ENCODE measurements around the gene SETMAR. TPM values are rescaled to one million over a fixed set of nuclear protein-coding genes. Genes with fewer than 3 reads are reported as not detected.

SETMAR gene
- total and polyA plus RNA-seq, 8 donors = 4.1 to 11.7 (median 8.6) TPM

DNA sequence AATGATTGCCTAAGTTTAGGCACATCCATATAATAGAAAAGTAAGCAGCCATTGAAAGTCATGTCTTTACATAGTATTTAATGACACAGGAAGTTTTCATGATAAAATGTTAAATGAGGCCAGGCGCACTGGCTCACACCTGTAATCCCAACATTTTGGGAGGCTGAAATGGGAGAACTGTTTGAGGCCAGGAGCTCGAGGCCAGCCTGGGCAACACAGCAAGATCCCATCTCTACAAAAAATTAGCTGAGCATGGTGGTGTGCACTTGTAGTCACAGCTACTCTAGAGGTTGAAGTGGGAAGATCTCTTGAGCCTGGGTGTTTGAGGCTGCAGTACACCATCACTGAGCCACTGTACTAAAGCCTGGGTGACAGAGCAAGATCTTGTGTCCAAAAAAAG, 59.4 kb downstream of the SETMAR start:
- Histone ChIP-seq H3K4me3 (no peak overlapping the region), H3K36me3 (no peaks in the 10 kb centered on the region), H3K4me1 (peaks cover 7 to 15% (median 10%) of the 10 kb centered on the region in 3 donors), H3K27me3 (no peaks in the 10 kb centered on the region), H3K27ac (no peak overlapping the region), H3K9me3 (no peaks in the 10 kb centered on the region)
- no peak for ATAC-seq
- WGBS, 2 donors = 97 to 98% methylated on average over 2 of the region's 2 CpGs
- TF ChIP-seq, protein P1, sequence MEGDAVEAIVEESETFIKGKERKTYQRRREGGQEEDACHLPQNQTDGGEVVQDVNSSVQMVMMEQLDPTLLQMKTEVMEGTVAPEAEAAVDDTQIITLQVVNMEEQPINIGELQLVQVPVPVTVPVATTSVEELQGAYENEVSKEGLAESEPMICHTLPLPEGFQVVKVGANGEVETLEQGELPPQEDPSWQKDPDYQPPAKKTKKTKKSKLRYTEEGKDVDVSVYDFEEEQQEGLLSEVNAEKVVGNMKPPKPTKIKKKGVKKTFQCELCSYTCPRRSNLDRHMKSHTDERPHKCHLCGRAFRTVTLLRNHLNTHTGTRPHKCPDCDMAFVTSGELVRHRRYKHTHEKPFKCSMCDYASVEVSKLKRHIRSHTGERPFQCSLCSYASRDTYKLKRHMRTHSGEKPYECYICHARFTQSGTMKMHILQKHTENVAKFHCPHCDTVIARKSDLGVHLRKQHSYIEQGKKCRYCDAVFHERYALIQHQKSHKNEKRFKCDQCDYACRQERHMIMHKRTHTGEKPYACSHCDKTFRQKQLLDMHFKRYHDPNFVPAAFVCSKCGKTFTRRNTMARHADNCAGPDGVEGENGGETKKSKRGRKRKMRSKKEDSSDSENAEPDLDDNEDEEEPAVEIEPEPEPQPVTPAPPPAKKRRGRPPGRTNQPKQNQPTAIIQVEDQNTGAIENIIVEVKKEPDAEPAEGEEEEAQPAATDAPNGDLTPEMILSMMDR (IDR thresholded peaks at IDR 0.05) = no peak
- FAIRE-seq = no peak
- intact Hi-C loops (cut with DNase I) = no loop called here
- no peak for DNase-seq

Other genes starting within 250 kb of the SETMAR start
- 10 to 100 TPM; 10.3 to 25.8 (median 12.6) TPM for gene SUMF1, start 163.9 kb downstream of the SETMAR start, total RNA-seq
- 10 to 100 TPM in 1 of 2 donors, 1 to 10 TPM in 1; 7.1 to 15.5 TPM for gene SUMF1, start 163.9 kb downstream of the SETMAR start, polyA plus RNA-seq
- gene ITPR1, start 190.0 kb downstream of the SETMAR start, total RNA-seq = 10 to 100 TPM in 4 of 6 donors, 1 to 10 TPM in 2; 8.0 to 19.1 (median 11.1) TPM
- gene ITPR1, start 190.0 kb downstream of the SETMAR start, polyA plus RNA-seq = 1 to 10 TPM; 4.5 to 9.3 TPM